ENCODE data around the gene RPA1. TPM values are rescaled to one million over a fixed set of nuclear protein-coding genes. Genes with fewer than 3 reads are reported as not detected.
"Not testable (repeated sequence)": the region's sequence is repeated elsewhere in the genome, so short reads cannot be mapped to it uniquely, and the experiment has no call there.

The RPA1 gene
- total and polyA plus RNA-seq, 7 donors, result 22.1 to 82.1 (median 52.6) TPM

DNA sequence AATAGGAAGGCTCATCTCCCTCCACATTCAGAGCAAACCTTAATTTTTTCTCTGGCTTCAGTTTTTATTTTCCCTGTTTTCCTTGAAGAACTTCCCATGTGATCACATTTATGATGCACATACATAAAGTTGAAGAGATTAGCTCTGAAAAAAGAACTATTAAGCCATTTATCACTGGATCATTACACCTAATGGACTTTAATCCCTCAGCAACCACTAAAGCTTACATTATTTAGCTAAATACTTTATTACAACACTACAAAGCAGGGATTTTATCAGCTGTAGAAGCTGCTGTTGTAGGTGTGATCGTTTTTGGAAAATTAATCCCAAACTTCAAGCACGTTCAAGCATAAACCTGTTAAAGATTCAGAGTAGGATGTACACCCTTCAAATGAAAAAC is 21.2 kb upstream of the RPA1 start:
- TF ChIP-seq, protein P1, sequence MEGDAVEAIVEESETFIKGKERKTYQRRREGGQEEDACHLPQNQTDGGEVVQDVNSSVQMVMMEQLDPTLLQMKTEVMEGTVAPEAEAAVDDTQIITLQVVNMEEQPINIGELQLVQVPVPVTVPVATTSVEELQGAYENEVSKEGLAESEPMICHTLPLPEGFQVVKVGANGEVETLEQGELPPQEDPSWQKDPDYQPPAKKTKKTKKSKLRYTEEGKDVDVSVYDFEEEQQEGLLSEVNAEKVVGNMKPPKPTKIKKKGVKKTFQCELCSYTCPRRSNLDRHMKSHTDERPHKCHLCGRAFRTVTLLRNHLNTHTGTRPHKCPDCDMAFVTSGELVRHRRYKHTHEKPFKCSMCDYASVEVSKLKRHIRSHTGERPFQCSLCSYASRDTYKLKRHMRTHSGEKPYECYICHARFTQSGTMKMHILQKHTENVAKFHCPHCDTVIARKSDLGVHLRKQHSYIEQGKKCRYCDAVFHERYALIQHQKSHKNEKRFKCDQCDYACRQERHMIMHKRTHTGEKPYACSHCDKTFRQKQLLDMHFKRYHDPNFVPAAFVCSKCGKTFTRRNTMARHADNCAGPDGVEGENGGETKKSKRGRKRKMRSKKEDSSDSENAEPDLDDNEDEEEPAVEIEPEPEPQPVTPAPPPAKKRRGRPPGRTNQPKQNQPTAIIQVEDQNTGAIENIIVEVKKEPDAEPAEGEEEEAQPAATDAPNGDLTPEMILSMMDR (IDR thresholded peaks at IDR 0.05), result no peak
- Histone ChIP-seq H3K9me3 (no peaks in the 10 kb centered on the region), H3K4me3 (no peak overlapping the region), H3K36me3 (ENCODE audit: insufficient read depth in 1 of 2, low read depth in 1 of 2) (peaks cover 0 to 45% of the 10 kb centered on the region in 2 donors), H3K27ac (no peak overlapping the region), H3K27me3 (ENCODE audit: insufficient read depth in 3 of 3, low read length in 2 of 3) (no peaks in the 10 kb centered on the region), H3K4me1 (no peaks in the 10 kb centered on the region)
- ATAC-seq (no peak), DNase-seq (no peak)
- intact Hi-C loops (cut with DNase I), result no loop called here
- WGBS, 3 donors, result 73 to 88% (median 78%) methylated on average over 2 of the region's 2 CpGs

- H3K36me3 ChIP-seq (ENCODE audit: insufficient read depth in 1 of 2, low read depth in 1 of 2), result peaks cover 0 to 34% of the 10 kb centered on the region in 2 donors
- H3K27me3 ChIP-seq (ENCODE audit: insufficient read depth in 3 of 3, low read length in 2 of 3); H3K27ac ChIP-seq; H3K4me3 ChIP-seq; H3K4me1 ChIP-seq; H3K9me3 ChIP-seq; DNase-seq; intact Hi-C loops (cut with DNase I); ATAC-seq: not testable (repeated sequence)
- WGBS, 3 donors, result 94 to 99% (median 98%) methylated on average over 6 to 8 of the region's 8 CpGs
Observed at GRCh38 chr17:1809815-1810214, 20.0 kb upstream of the RPA1 start.

GRCh38 chr17:1810450-1811103 is 19.2 kb upstream of the RPA1 start:
- DNase-seq (no peak), ATAC-seq (no peak)
- Histone ChIP-seq H3K4me3 (no peak overlapping the region), H3K9me3 (no peaks in the 10 kb centered on the region), H3K36me3 (ENCODE audit: insufficient read depth in 1 of 2, low read depth in 1 of 2) (peaks cover 0 to 33% of the 10 kb centered on the region in 2 donors), H3K4me1 (peaks cover 2% of the 10 kb centered on the region), H3K27me3 (ENCODE audit: insufficient read depth in 3 of 3, low read length in 2 of 3) (no peaks in the 10 kb centered on the region), H3K27ac (no peak overlapping the region)
- intact Hi-C loops (cut with DNase I), result no loop called here
- 72 to 85% (median 83%) methylated on average over 20 of the region's 20 CpGs for WGBS, 3 donors
- TF ChIP-seq, protein P1 (IDR thresholded peaks at IDR 0.05), result no peak

GRCh38 chr17:1813088-1813487 is 16.7 kb upstream of the RPA1 start:
- 84 to 92% (median 85%) methylated on average over 5 of the region's 5 CpGs for WGBS, 3 donors

GRCh38 chr17:1820528-1821252 is 9.1 kb upstream of the RPA1 start:
- TF ChIP-seq, protein P1 (IDR thresholded peaks at IDR 0.05), result no peak
- H3K36me3 ChIP-seq (ENCODE audit: insufficient read depth in 1 of 2, low read depth in 1 of 2), result peaks cover 0 to 40% of the 10 kb centered on the region in 2 donors
- H3K27me3 ChIP-seq (ENCODE audit: insufficient read depth in 3 of 3, low read length in 2 of 3), result no peaks in the 10 kb centered on the region
- intact Hi-C loops (cut with DNase I), result no loop called here
- no peaks in the 10 kb centered on the region for H3K9me3 ChIP-seq
- no peak overlapping the region for H3K4me3 ChIP-seq
- no peaks in the 10 kb centered on the region for H3K4me1 ChIP-seq
- H3K27ac ChIP-seq, result no peak overlapping the region
- WGBS, 3 donors, result 63 to 71% (median 63%) methylated on average over 7 of the region's 7 CpGs
- DNase-seq (no peak), ATAC-seq (no peak)

More at GRCh38 chr17:1813088-1813487, 16.7 kb upstream of the RPA1 start:
- TF ChIP-seq, protein P1 (IDR thresholded peaks at IDR 0.05), result no peak
- Histone ChIP-seq H3K27ac (no peak overlapping the region), H3K4me3 (no peak overlapping the region), H3K27me3 (ENCODE audit: insufficient read depth in 3 of 3, low read length in 2 of 3) (no peaks in the 10 kb centered on the region), H3K4me1 (peaks cover 3% of the 10 kb centered on the region), H3K9me3 (no peaks in the 10 kb centered on the region), H3K36me3 (ENCODE audit: insufficient read depth in 1 of 2, low read depth in 1 of 2) (peaks cover 0 to 26% of the 10 kb centered on the region in 2 donors)
- intact Hi-C loops (cut with DNase I), result no loop called here
- DNase-seq (no peak), ATAC-seq (no peak)
